ENCODE measurements around the gene DPF1.

Gene DPF1

DNA sequence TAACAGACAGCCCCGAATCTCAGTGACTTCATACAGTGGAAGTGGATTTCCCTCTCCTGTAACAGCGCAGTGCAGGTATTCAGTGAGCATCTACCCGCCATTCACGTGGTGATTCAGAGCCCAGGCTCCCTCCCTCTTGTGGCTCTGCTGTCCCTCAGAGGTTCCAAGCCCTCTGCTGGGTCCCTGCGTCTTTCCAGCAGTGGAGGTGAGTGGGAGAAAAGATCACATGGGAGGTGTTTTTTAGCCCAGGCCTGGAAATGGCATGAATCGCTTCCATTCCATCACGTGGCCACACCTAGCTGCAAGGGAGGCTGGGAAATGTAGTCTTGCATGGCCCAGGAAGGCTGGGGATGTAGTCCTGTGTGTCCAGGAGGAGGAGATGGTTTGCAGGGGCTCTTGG lies 61.4 kb downstream of the DPF1 start:
- H3K27ac ChIP-seq: no peak overlapping the region
- no peak overlapping the region for H3K4me3 ChIP-seq
- DNase-seq: no peak
- intact Hi-C loops (cut with DNase I; ENCODE audit: low total_unique reads): no loop called here
- peaks cover 0 to 13% (median 11%) of the 10 kb centered on the region in 3 donors for H3K9me3 ChIP-seq
- no peaks in the 10 kb centered on the region for H3K4me1 ChIP-seq
- H3K36me3 ChIP-seq: peaks cover 27 to 89% (median 61%) of the 10 kb centered on the region in 3 donors
- no peaks in the 10 kb centered on the region for H3K27me3 ChIP-seq
- TF ChIP-seq, protein P1, sequence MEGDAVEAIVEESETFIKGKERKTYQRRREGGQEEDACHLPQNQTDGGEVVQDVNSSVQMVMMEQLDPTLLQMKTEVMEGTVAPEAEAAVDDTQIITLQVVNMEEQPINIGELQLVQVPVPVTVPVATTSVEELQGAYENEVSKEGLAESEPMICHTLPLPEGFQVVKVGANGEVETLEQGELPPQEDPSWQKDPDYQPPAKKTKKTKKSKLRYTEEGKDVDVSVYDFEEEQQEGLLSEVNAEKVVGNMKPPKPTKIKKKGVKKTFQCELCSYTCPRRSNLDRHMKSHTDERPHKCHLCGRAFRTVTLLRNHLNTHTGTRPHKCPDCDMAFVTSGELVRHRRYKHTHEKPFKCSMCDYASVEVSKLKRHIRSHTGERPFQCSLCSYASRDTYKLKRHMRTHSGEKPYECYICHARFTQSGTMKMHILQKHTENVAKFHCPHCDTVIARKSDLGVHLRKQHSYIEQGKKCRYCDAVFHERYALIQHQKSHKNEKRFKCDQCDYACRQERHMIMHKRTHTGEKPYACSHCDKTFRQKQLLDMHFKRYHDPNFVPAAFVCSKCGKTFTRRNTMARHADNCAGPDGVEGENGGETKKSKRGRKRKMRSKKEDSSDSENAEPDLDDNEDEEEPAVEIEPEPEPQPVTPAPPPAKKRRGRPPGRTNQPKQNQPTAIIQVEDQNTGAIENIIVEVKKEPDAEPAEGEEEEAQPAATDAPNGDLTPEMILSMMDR (IDR thresholded peaks at IDR 0.05): no peak

DNA sequence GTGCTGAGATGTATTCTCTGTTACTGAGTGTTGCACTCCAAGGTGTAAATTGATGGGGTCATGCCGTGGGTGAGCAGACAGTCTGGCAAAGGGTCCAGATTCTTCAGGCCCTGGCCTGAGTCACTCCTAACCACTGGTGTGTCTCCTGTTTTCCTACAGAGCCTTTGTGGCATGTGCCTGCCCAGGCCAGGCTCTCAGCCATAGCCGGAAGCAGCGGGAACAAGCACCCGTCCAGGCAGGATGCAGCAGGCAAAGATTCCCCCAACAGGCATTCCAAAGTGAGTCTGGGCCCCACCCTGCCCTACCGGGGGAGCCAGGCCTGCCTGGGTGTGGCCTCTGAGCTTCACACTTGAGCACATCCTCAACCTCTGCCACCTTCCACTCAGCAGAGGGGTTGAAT lies 61.9 kb downstream of the DPF1 start:
- TF ChIP-seq, protein P1 (IDR thresholded peaks at IDR 0.05): no peak
- Histone ChIP-seq H3K9me3 (peaks cover 0 to 13% (median 11%) of the 10 kb centered on the region in 3 donors), H3K27me3 (no peaks in the 10 kb centered on the region), H3K27ac (no peak overlapping the region), H3K36me3 (peaks cover 27 to 89% (median 57%) of the 10 kb centered on the region in 3 donors), H3K4me3 (no peak overlapping the region), H3K4me1 (no peaks in the 10 kb centered on the region)
- no peak for DNase-seq
- intact Hi-C loops (cut with DNase I; ENCODE audit: low total_unique reads): no loop called here
